ENCODE results near the gene LGI4.
"Not testable (repeated sequence)": the region's sequence is repeated elsewhere in the genome, so short reads cannot be mapped to it uniquely, and the experiment has no call there.

LGI4 gene

GRCh38 chr19:35141837-35142605 is 7.2 kb upstream of the LGI4 start:
- DNase-seq (ENCODE audit: insufficient read length, low spot score) (no peak), FAIRE-seq (no peak)
- TF ChIP-seq POLR2A (IDR thresholded peaks at IDR 0.05; ENCODE audit: low read depth, low read length) = no peak

- no peak for TF ChIP-seq POLR2A (IDR thresholded peaks at IDR 0.05; ENCODE audit: low read depth, low read length)
- DNase-seq (ENCODE audit: insufficient read length, low spot score) (peak; percentile 99), FAIRE-seq (no peak)
Observed at GRCh38 chr19:35140962-35141836, 6.3 kb upstream of the LGI4 start.

GRCh38 chr19:35140207-35140961 is 5.5 kb upstream of the LGI4 start:
- DNase-seq (ENCODE audit: insufficient read length, low spot score) (no peak), FAIRE-seq (no peak)
- TF ChIP-seq POLR2A (IDR thresholded peaks at IDR 0.05; ENCODE audit: low read depth, low read length) = no peak

GRCh38 chr19:35138305-35138892 is 3.5 kb upstream of the LGI4 start, which contains the start of gene FXYD1:
FXYD1 (plus strand) TSS chr19:35138824; CDS start chr19:35140080, 1,256 bp downstream.
- DNase-seq (ENCODE audit: insufficient read length, low spot score) = no peak
- no peak for FAIRE-seq
- TF ChIP-seq POLR2A (IDR thresholded peaks at IDR 0.05; ENCODE audit: low read depth, low read length) = no peak

DNA sequence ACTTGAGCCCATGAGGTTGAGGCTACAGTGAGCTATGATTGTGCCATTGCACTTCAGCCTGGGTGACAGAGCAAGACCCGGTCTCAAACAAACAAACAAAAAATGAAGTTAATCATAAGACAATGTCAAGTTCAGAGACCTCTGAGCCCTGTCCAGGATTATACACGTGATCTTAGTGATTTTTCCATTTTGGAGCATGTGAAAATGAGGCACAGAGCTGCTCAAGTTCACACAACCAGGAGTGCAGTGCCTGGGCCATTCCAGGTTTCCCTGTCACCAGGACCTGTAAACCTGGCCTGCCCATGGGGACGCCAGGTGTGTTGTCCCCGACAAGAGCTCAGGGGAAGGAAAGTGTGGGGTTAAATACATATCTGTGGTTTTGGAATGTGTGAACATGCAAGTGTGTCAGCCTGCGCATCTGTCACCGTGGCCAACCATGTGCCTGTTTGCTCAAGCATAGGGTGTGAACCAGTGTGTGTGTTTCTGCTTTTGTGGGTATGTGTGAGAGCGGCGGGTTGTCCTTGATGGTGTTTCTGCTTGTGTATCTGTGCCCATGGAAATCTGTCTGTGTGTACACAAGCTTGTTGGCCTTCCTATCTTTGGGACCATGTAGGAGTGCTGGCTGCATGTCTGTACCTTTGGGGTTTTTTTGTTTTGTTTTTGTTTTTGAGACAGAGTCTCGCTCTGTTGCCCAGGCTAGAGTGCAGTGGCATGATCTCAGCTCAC is 2.3 kb upstream of the LGI4 start:
- DNase-seq (ENCODE audit: insufficient read length, low spot score) (no peak), FAIRE-seq (no peak)
- no peak for TF ChIP-seq POLR2A (IDR thresholded peaks at IDR 0.05; ENCODE audit: low read depth, low read length)

GRCh38 chr19:35136231-35136630 is 1.4 kb upstream of the LGI4 start:
- TF ChIP-seq POLR2A (IDR thresholded peaks at IDR 0.05; ENCODE audit: low read depth, low read length) = no peak
- FAIRE-seq (no peak), DNase-seq (ENCODE audit: insufficient read length, low spot score) (no peak)

DNA sequence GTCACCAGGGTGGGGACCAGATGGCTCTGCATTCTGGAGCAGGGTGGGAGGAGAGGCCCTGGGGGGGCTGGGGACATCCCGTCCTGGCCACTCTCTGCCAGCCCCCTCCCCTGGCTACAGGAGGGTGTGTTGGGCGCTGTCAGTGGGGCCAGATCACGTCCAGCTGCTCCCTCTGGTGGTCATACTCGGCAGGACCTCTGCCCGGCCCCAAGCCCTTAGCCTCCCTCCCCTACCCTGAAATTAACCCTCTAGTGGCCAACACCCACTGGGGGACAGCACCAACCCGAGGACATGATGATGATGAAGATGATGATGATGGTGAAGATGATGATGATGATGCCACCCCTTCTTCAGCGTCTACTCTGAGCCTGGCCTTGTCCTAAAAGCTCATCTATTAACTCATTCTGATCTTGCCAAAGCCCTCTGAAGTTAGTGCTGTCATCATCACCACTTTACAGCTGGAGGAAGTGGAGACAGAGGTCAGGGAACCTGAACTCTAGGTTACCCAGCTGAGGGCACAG is 590 bp upstream of the LGI4 start:
- peak; percentile 95 for DNase-seq (ENCODE audit: insufficient read length, low spot score)
- TF ChIP-seq POLR2A (IDR thresholded peaks at IDR 0.05; ENCODE audit: low read depth, low read length) = no peak

GRCh38 chr19:35133826-35134225 is 1.0 kb downstream of the LGI4 start:
- FAIRE-seq (no peak), DNase-seq (ENCODE audit: insufficient read length, low spot score) (no peak)

More for the DNA sequence above, 590 bp upstream of the LGI4 start:
- no peak for FAIRE-seq

GRCh38 chr19:35132254-35132653 is 2.6 kb downstream of the LGI4 start:
- DNase-seq (ENCODE audit: insufficient read length, low spot score) = no peak
- FAIRE-seq = no peak
- TF ChIP-seq POLR2A (IDR thresholded peaks at IDR 0.05; ENCODE audit: low read depth, low read length) = no peak

More at GRCh38 chr19:35133826-35134225, 1.0 kb downstream of the LGI4 start:
- no peak for TF ChIP-seq POLR2A (IDR thresholded peaks at IDR 0.05; ENCODE audit: low read depth, low read length)

DNA sequence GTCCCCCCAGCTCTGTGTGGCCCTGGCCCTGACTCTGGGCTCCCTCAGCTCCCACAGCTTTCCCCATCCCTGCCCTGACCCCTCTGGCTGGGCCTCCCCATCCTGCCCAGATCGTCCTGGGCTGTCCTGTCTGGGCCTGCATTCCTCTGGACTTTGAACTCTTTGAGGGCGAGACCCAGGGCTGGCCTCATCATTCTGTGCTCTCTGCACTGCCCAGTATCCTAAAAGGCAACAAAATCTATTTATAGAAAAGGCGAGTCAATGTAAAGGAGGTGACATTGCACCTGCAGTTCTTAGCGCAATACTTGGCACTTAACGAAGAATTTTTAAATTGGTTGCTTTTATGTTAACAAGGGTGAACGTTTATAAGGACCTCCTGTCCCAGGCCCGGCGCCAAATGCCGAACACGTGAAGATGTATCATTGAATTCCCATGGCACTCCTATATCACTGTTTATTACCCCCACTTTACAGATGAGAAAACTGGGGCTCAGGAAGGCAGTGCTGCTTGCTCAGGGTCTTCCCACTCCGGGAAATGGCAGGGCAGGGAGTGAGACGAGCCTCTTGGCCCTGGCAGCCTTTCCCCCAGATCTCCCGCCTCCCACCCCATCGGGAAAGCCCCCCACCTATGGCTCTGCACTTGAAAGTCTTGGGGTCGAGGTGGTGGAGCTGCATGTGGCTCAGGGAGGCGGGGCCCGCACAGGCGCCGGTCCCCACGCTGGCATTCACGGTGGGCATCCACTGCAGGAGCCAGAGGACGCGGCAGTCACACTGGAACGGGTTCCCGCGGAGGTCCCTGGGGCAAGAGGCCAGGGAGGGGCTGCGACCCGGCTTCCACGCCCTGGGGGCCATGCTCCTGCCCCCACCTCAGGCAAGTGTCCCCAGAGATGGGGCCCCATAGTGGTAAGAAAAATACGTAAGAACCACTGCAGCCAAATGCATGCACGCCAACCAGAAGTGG is 3.8 kb downstream of the LGI4 start:
- no peak for TF ChIP-seq POLR2A (IDR thresholded peaks at IDR 0.05; ENCODE audit: low read depth, low read length)
- FAIRE-seq = no peak
- no peak for DNase-seq (ENCODE audit: insufficient read length, low spot score)

- FAIRE-seq; DNase-seq (ENCODE audit: insufficient read length, low spot score): not testable (repeated sequence)
Observed at GRCh38 chr19:35129724-35130274, 5.1 kb downstream of the LGI4 start.

Data from H54 (cell line).